Endometrial microvascular endothelial cells (primary cell): ENCODE measurements around the gene TTLL6. TPM values are rescaled to one million over a fixed set of nuclear protein-coding genes. Genes with fewer than 3 reads are reported as not detected.

Experiments
- in situ Hi-C: cut with HindIII; loops from 2 replicates; pipeline ENCODE4 v1.10.0; 2017; ENCODE audit warnings: low sequenced_read_pairs, low pct_unique_long_range_greater_than_20kb; ENCODE audit errors: inconsistent ontology term
- total RNA-seq: library from RNA; depleted of rRNA; stranded (reverse); fragments of >200 nt; gene quantifications from one replicate; pipeline ENCODE4 v1.2.3, GENCODE V29; 2015; ENCODE audit errors: inconsistent ontology term

Gene TTLL6
- total RNA-seq, 1 donor from 2014 or later, result not detected

DNA sequence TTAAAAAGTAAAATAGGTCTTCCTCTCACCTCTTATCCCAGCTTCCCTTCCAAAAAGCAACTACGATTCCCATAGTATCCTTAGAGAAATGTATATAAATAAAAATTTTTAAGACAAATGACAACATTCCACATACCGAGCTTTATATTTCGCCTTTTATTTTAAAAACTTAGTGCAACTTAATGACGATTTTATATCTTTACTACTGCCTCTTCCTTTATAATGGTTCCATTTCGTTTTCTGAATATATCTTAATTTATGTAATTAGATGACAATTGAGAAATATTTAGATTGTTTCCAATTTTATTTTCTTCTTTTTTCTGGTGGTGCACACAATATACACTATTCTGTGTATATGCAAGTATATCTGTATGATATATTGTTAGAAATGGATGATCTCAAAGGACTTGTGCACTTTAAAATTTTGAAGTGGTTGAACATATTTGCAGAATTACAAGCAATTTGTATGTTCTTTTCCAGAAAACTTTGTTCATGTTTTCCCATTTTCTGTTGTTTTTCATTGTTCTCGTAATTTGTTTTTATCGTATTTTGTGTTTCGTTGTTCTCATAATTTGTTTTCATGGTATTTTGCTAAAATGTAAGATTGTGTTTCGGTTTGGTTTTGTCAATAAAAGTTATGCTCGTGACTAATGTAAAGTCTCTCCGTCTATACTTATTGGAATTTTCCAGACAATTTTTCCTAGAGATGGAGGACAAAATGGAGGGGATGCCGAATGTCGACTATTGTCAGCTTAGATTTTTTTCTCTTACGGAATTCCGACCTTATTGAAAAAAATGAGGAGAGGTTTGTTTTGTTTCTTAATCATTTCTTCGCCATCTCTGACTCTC, 68.1 kb downstream of the TTLL6 start:
- in situ Hi-C loops, result no loop called here

DNA sequence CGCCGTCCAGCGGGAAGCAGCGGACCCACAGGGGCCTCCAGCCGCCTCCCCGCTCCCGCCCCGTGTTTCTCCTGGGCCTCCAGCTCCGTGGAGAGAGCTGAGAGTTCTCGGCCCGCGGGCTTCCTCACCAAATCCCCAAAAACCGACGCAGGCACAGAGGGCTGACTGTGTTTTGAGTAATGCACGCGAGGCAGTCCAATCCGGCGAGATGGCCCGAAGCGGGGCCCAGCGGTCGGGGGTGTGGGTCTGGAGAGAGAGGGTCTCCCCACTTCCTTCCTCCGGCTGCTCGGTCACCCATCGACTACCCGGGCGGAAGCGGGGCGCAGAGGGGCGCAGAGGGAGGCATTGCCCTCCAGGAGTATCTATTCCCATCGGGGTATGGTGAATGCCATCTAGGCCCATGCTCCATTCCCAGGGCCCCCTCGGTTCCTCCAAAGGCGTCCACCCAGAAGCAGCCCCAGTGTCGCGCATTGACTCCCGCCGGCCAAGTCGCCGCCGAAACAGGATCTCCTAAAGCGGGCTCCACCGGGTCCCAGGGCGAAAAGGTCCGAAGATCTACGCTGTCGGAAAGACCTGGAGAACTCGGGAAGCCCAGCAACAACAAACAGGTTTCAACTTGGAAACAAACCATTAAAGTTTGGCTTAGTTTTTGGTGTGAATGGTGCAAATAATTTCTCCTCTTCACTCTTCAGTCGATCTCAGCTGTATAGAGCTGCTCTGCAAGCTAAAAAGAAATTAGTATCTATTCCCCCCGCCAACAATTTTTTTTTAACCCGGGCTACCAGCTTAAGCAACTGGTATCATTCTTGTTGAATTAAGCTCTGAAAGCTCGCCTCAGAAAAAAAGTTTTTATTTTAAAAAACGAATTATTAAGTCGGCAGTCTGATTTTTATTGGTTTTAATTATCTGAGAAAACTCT, 69.3 kb downstream of the TTLL6 start:
- in situ Hi-C loops, result no loop called here

DNA sequence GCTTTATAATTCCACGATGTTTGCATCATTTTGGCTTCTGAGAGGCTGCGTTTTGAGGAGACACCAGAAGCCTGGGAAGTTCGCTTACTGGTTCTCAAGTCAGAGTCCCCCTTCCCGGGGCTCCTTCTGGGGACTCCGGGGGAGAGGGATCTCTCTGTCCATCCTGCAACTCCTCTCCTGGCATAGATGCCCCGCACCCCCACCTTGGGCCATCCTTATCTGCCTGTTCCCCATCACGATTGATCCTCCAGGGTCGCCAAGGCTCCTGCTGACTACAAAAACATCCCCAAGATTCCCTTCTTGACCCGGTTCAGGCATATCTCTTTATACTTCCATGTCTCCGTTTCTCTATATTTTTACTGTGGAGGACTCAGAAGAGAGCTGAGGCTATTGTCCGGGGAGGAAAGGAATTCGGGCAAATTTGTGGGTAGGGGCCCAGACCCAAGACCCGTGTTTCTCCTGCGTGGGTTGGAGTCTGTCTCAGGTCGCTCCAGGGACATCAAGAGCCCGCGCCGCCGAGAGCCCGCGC, 70.0 kb downstream of the TTLL6 start:
- in situ Hi-C loops, result no loop called here

DNA sequence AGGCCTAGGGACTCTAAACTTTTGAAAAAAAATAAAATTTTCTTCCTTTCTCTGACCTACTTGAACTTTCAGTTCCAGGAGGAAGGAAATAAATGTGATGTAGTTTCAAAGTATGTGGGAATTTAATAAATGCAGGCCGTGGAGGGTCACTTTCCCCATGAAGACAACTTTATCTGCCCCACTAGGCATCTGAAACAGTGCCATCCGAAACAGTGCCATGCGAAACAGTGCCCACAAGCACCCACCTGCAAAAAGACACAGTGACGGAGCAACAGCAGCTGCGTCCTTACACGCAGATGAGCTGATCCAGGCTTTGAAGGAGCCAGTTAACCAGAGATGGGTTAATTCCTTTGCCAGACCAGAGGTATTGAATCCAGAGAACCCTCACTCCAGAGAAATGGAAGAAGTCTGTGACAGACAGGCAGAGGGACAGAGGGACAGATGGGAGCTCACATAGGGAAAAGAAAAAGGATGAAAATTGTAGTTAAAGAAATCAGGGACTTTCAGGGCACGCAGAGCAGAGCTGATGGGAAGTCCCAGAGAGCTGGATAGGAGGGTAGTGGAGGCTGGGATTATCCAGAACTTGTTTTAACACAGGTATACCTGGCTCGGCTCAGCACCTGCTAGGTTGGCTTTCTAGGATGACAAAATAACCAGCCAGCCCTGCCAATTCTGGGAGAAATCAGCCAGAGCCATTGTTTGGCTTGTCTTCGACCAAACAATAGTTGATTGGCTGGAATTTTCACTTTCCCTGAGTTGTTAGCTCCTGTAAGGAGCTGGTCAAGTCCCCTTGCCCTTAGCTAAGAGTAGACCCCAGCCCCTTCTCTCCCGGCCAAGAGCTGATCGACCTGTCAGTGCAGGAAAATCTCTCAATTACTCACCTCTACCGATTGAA, 71.4 kb downstream of the TTLL6 start:
- in situ Hi-C loops, result no loop called here

DNA sequence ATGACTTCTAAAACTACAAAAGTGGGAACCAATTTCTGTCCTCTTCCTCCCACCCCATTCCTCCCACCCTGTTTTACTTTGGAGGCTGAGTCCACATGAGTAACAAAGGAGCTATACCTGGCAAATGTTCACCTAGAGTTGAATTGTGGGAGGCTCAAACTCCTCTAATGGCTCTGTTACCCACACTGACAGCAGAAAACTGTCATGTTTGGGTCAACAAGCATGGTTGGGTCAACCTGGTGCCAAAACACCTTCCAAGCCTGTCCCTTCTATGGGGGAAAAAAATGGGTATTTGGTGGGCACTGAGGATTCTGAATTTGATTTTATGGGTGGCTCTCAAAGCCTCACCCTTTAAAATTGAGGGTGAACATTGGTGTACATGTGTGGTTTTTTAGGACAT, 76.5 kb downstream of the TTLL6 start:
- in situ Hi-C loops, result no loop called here

DNA sequence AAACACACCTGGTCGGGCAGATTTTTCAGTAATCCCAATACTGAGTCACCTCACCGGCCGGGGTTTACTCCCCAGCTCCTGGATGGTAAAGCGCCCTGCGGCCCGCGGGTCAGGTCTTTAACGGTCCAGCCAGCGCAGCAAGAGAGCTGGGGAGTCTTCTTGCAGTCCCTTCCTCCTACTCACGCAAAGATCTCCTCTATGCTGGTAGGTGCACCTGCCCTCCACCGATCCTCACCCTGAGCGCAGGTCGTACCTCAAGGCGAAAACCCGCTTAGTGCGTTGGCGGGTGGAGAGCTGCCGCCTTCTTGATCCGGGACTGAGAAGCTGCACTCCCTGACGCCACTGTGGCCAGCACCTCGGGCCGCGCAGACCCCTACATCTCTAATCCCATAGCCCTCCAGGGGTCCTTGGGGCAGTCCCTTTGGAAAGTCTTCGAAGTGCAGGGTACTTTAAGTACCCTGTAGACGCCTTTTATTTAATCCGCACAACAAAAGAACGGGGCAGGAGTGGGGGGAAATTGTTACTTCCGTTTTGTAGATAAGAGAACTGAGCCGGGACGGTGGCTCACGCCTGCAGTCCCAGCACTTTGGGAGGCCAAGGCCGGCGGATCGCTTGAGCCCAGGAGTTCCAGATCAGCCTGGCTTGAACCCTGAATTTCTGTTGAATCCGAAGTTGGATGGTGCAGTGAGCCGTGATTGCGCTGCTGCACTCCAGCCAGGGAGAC, 78.1 kb downstream of the TTLL6 start:
- in situ Hi-C loops, result no loop called here

DNA sequence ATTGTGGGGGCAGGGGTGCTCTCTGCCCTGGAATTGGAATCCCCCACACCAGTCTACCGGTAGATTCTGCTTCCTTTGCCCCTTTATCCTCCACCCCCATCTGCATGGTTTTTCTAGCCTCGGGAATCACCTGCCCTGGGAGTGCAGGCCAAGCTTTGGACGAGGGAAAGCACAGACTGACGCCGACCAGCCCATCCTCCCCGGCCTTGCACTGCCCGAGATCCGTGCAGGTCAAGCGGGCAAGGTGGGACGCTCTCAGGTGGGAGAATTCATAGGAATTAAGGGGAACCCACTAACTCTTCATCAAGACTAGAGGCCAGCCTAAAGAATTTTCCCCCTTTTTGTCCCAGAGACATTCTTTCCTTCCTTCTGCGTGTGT, 78.6 kb downstream of the TTLL6 start:
- in situ Hi-C loops, result no loop called here

DNA sequence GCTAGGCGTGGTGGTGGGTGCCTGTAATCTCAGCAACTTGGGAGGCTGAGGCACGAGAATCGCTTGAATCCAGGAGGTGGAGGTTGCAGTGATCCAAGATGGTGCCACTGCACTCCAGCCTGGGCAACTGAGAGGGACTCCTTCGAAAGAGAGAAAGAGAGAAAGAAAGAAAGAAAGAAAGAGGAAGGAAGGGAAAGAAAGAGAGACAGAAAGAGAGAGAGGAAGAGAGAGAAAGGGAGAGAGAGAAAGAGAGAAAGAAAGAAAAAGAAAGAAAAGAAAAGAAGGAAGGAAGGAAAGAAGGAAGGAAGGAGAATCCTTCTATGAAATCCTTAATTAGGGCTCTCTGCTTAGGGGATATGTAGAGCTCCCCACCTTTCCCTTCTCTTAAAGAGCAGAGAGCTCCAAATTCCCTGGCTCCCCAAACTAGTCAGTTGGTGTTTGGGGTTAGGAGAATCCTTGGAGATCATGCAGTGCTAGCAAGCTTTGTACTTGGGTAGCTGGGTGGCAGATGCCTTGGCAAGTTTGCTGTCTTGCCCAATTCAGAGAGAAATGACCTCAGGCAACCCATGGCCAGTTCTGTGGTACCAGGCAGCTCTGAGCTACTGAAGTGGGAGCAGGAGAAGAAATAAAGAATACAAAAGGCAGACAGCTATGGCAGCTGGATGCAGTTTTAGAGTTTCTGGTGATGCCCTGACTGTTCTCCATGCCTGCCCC, 79.5 kb downstream of the TTLL6 start:
- in situ Hi-C loops, result no loop called here

DNA sequence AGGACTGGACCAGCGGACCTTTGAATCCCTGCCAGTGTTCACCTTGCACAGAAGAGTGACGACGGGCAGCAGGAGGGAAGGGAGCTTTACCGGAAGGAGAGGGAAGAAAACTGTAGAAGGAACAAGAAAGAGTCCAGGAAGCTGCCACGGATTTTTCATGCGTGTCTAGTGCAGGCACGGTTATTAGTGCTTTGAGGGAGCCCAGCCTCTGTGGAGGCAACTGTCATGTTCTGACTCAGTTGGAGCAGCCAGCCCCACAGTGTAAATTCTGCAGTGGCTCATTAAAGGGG, 82.0 kb downstream of the TTLL6 start:
- in situ Hi-C loops, result no loop called here

DNA sequence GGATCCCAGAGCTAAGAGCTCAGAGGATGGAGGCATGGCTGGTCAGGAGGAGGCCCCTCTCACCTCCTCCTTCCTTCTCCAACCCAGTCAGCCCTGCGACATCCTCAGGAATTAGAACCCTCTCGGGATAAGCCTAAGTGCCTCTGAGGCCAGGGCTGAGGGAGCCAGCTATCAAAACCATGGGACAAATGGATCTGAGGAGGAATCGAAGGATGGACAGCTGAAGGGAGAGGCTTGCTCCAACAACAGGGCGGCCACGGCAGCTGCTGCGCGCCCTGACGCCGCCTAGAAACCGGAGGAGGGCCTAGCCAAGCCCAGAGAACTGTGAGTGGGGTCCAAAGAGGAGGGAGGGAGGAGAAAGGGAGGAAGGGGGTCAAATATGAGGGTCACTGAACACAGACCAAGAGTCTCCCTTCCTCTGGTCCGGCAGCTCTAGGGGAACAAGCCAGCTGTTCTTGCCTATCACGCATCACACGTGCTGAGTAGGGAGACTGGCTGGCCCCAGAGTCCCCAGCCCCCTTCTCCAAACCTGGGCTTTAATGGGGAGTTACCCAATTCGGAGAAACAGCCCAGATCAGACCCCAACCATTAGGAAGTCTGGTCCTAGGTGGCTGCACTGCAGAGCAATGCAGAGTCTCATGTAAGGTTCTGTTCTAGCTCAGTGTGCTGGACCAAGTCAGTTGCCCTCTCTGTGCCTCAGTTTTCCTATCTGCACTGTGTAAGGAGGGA, 82.5 kb downstream of the TTLL6 start:
- in situ Hi-C loops, result no loop called here

DNA sequence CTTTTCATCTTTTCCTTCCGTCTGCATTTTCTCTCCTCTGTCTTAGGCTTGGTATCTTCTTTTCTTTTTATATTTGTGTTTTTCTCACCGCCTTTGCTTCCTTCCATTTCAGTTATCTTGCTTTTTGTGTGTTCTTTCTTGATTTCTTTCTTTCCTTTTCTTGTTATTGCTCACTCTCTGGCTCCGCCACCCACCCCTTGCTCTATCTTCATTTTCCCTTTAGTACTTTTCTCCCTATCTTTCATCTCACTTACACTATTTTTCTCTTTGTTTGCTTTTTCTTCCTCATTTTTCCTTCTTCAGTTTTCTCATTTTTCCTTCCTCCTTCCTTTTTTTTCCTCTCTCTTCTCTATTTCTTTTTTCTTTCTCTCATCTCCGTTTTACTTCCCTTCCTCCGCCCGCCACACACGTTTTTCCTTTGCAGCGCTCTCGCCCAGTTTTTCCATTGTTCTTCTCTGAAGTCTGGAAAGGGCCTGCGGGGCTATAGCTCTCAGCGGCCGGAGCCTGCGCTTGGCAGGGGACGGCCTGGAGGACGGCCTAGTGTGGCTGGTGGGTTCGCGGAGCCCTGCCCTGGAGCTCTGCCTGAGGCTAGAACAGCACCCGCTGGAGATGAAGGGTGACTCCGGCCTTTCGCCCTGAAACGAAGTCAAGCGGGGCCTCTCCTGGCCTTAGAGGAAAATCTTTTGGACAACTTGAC, 83.2 kb downstream of the TTLL6 start:
- in situ Hi-C loops, result no loop called here

DNA sequence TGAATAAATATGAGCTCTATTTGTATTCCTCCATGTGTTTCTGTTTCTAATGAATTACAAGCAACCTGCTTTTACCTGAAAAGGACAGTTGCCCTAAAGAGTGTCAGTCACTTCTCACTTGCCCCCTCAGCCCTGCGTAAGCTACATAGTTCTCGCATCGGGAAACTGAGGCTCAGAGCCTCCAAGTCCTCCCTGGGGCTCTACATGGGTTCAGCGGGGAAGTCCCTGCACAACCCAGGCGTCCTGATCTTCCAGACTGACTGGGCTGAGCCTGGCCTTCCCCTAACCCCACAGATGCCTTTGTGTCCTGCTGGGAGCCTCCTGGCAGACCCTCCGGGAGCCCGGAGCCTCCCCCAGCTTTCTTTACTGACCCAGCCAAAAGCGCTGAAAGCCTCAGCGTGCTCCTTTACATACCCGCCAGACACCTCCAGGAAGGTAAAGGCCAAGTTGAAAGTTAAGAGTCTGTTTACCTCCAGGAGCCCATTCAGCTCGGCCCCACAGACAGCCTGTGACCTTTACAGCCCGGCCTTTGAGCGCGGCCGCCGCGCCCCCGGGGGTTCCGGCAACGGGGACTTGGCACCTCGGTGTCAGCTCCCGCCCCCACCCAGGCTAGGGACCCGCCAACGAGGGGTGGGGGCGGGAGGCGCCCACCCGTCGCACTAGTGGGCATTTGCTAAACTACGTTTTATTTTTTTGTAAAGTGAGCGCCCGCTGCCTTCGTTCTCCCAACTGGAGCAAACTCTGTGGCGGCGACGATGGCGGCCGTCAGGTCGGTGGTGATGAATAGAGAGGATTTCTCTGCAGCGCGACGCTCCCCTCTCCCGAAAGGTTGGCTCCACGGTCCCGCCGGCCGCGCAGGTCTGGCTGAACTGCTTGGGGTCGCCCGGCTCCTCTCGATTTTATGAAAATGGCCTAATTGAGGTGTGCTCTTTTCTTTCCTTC, 84.1 kb downstream of the TTLL6 start:
- in situ Hi-C loops, result no loop called here

DNA sequence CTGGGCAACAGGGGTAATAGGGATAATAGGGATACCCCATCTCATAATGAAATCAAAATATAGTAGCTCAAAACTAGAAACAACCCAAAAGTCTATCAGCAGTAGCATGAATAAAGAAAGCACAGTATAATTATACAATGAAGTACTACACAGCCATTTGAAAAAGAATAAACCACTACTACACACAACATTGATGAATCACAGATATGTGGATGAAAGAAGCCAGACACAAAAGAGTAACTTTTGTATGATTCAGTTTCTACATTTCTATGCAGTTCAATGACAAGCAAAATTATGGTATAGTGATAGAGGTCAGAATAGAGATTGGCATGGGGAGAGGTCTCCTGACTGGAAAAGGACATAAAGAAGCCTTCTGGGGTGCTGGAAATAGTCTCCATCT, 85.7 kb downstream of the TTLL6 start:
- in situ Hi-C loops, result no loop called here

DNA sequence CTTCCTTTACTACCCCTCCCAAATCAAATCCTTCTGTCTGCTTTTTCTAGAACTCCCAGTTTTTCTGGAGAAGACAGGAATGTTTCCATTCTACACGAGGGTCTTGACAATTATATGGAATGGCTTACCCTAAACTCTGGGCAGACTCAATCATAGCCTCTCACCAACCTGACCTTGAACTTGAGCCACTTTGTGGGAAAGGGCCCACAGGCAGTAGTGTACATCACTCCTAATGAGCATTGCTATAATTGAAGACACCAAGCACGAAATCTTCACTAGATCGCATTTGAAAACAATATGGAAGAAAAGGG, 86.8 kb downstream of the TTLL6 start:
- in situ Hi-C loops, result no loop called here

DNA sequence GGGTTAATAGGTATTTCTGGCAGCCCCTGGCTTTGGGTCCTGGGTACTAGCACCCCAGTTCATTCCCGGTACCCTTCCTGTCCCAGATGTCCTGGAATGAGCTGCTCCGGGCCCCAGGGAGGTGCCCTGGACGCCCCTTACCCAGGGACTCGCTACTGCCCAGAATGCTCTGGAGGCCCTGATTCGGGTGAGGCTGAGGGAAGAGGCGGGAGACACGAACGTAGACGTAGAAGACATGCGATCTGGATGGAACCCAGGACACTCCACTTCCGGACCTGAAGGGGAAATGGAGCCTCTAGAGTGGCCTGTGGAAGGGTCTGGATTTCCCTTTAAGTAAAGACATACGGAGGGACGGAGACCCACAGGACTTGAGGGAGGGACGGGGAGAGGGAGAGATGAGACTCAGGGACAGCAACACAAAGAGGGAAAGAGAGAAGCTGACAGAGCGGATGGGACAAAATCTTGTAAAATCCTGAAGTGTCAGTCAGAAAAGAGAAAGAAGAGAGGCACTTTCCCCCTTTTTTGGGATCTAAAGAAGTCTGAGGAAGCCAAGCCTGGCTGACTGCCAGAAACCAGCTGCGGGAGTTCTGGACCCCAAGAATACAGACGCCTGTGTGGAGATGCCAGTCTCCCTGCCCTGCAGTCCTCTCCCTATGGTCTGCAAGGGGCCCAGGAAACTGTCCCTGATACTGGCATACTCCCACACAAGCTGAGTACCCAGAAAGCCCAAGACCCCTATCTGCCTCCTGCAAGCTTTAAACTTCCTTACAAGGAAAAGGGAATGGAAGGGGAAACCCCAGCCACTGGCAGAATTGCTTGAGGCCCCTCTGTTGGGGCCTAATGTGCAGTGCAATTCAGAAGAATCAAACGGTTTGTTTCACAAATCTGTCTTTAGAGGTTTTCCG, 87.4 kb downstream of the TTLL6 start:
- in situ Hi-C loops, result no loop called here
